ENCODE data around the gene PCSK9.

- TF ChIP-seq POLR2A (IDR thresholded peaks at IDR 0.05; ENCODE audit: low read length) (no peak), GATA1 (IDR thresholded peaks at IDR 0.05; ENCODE audit: low read depth, low read length) (no peak)
These were observed 28.6 kb downstream of the PCSK9 start for GRCh38 chr1:55067914-55068313.

Data from erythroblast (primary cell).